Measurements from ENCODE around the gene EVI5. TPM values are rescaled to one million over a fixed set of nuclear protein-coding genes. Genes with fewer than 3 reads are reported as not detected.

EVI5 gene
- total RNA-seq, 1 donor from 2014 or later: 19.8 TPM

DNA sequence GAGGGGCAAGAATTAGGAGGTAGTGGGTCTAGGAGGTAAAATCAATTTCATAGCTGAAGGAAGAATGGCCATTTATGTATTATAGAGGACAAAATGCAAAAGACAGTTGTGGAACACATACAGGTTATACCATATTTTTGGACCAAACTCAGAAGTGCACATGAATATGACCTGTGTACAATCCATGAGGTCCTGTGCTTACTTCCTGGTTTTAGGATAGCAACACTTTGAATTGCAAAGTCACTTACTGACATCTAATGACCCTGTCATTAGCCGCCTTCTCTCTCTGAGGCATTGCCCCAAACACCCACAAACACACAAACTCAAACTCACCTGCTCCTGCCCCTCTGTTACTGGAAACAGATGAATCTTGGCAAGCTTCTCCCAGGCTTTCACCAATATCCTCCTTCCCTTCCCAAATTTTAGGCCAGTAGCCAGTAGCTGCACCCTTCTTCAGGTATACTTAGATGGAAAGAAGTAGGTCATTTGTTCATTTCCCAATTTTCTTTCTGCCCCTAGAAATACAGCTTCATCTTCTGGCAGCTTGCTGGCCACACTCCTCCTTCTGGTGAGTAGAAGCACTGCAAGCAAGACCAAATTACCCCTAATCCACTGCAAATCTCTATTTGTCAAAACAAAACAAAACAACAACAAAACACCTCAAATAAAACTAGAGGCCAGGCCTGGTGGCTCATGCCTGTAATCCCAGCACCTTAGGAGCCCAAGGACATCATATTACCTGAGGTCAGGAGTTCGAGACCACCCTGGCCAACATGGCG lies 33.3 kb upstream of the EVI5 start:
- Histone ChIP-seq H3K4me3 (no peak overlapping the region), H3K4me1 (no peaks in the 10 kb centered on the region), H3K27me3 (no peaks in the 10 kb centered on the region), H3K9me3 (no peaks in the 10 kb centered on the region), H3K36me3 (no peaks in the 10 kb centered on the region), H3K27ac (no peak overlapping the region)
- TF ChIP-seq, protein P1, sequence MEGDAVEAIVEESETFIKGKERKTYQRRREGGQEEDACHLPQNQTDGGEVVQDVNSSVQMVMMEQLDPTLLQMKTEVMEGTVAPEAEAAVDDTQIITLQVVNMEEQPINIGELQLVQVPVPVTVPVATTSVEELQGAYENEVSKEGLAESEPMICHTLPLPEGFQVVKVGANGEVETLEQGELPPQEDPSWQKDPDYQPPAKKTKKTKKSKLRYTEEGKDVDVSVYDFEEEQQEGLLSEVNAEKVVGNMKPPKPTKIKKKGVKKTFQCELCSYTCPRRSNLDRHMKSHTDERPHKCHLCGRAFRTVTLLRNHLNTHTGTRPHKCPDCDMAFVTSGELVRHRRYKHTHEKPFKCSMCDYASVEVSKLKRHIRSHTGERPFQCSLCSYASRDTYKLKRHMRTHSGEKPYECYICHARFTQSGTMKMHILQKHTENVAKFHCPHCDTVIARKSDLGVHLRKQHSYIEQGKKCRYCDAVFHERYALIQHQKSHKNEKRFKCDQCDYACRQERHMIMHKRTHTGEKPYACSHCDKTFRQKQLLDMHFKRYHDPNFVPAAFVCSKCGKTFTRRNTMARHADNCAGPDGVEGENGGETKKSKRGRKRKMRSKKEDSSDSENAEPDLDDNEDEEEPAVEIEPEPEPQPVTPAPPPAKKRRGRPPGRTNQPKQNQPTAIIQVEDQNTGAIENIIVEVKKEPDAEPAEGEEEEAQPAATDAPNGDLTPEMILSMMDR (IDR thresholded peaks at IDR 0.05): peak; percentile 45 to 69 (median 54)
- intact Hi-C loops (cut with DNase I): no loop called here
- DNase-seq (ENCODE audit: low spot score in 2 of 2): no peak

DNA sequence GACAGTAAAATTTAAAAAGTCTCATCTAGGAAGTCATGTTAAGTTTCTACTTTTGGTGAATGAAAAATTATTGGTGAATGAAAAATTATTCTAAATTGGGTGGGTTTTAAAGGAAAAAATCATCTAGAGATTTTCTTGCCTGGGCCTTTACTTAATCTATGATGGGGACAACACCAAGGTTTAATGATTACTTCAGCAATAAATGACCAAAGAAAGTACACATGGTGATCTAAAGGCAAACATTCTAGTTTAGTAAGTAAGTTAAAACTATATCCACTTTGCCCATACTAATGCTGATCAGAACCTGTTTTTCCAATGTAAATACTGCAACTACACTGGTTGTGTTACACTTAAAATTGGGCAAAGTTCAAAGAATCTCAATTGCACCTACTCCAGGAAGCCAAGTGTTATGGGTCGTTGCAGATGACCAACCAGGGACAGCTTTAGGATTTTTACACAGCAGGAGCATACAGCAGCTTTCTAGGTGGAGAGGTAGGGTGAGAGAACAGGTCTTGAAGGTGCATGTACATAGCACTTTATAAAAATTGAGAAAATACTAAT lies 32.3 kb upstream of the EVI5 start:
- TF ChIP-seq, protein P1 (IDR thresholded peaks at IDR 0.05): no peak
- DNase-seq (ENCODE audit: low spot score in 2 of 2): no peak
- Histone ChIP-seq H3K27me3 (no peaks in the 10 kb centered on the region), H3K36me3 (no peaks in the 10 kb centered on the region), H3K4me3 (no peak overlapping the region), H3K9me3 (no peaks in the 10 kb centered on the region), H3K27ac (no peak overlapping the region), H3K4me1 (no peaks in the 10 kb centered on the region)
- intact Hi-C loops (cut with DNase I): no loop called here

DNA sequence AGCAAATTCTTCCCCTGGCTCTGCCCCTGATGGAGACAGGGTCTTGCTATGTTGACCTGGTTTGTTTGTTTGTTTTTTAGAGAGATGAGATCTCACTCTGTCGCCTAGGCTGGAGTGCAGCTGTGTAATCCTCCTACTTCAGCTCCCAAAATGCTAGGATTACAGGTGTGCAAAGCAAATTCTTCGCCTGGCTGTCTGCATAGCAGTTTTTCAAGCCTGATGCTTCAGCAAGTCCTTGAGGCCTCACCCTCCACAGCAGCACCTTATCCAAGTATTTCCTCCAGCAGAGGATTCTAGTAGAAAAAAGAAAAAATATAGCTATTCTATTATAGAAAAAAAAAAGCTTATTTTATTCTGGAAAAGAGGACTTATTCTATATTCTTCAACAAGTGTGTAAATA lies 31.8 kb upstream of the EVI5 start:
- Histone ChIP-seq H3K27ac (no peak overlapping the region), H3K36me3 (no peaks in the 10 kb centered on the region), H3K4me3 (no peak overlapping the region), H3K27me3 (no peaks in the 10 kb centered on the region), H3K4me1 (no peaks in the 10 kb centered on the region), H3K9me3 (no peaks in the 10 kb centered on the region)
- DNase-seq (ENCODE audit: low spot score in 2 of 2): no peak
- TF ChIP-seq, protein P1 (IDR thresholded peaks at IDR 0.05): no peak
- intact Hi-C loops (cut with DNase I): no loop called here

DNA sequence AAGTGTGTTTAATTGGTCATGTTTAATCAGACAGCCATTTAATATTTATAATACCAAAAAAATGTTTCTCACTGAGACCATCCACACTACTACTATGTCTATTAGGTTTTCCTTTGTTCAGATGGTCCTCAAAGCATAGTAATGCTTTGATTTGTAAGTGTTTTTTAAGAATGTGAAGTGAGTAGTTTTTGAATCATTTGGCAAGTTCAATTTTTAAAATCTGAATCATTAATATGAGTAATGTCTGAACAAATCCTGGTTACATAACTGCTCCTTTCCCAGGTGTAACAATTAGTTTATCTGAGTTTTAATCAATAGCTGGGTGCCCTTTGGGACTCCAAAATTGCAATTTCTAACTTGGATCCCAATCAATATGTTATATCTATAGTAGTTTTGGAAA lies 23.5 kb upstream of the EVI5 start:
- no peak overlapping the region for H3K27ac ChIP-seq

DNA sequence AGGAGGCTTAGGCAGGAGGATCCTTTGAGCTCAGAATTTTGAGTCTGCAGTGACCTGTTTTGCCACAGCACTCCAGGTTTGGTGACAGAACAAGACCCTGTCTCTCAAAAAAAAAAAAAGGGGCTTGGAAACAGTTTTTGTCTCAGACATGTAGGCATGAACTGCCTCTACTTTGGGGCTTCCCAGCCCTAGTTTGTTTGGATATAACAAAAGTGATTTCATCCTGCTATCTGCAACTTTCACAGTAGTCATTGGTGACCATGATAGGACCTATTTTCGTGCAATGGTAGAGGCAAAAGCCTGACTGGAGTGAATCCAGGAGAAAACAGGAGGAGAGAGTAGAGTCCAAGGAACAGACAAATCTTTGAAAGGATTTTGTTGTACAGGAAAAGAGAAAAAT lies 20.3 kb upstream of the EVI5 start:
- Histone ChIP-seq H3K4me1 (peaks cover 0 to 9% of the 10 kb centered on the region in 2 donors), H3K27ac (peak overlapping the region; percentile 50 to 76), H3K36me3 (no peaks in the 10 kb centered on the region), H3K27me3 (no peaks in the 10 kb centered on the region), H3K4me3 (no peak overlapping the region), H3K9me3 (no peaks in the 10 kb centered on the region)
- no peak for DNase-seq (ENCODE audit: low spot score in 2 of 2)
- intact Hi-C loops (cut with DNase I): loop anchor here (2.0 kb wide), 1 partner anchor 26 kb away; no protein-coding TSS in a partner anchor
- TF ChIP-seq, protein P1 (IDR thresholded peaks at IDR 0.05): no peak

More for the DNA sequence above, 23.5 kb upstream of the EVI5 start:
- Histone ChIP-seq H3K4me3 (no peak overlapping the region), H3K4me1 (peaks cover 0 to 9% of the 10 kb centered on the region in 2 donors), H3K27me3 (no peaks in the 10 kb centered on the region), H3K36me3 (no peaks in the 10 kb centered on the region), H3K9me3 (no peaks in the 10 kb centered on the region)
- intact Hi-C loops (cut with DNase I): no loop called here
- DNase-seq (ENCODE audit: low spot score in 2 of 2): no peak
- TF ChIP-seq, protein P1 (IDR thresholded peaks at IDR 0.05): no peak
